RKO (cell line): Measurements from ENCODE around the gene RPS14.

Source experiments
- DNase-seq: peaks from one replicate; pipeline ENCODE4 v3.0.0-alpha.2; 2016; ENCODE audit warnings: low spot score

RPS14 gene

GRCh38 chr5:150413176-150413901, 36.2 kb downstream of the RPS14 start:
- no peak for DNase-seq

GRCh38 chr5:150412319-150413175, 37.0 kb downstream of the RPS14 start, which contains the start of gene CD74:
TSS of gene CD74 (minus strand) at chr5:150412910. CDS start at chr5:150412749, 161 bp downstream.
- no peak for DNase-seq

DNA sequence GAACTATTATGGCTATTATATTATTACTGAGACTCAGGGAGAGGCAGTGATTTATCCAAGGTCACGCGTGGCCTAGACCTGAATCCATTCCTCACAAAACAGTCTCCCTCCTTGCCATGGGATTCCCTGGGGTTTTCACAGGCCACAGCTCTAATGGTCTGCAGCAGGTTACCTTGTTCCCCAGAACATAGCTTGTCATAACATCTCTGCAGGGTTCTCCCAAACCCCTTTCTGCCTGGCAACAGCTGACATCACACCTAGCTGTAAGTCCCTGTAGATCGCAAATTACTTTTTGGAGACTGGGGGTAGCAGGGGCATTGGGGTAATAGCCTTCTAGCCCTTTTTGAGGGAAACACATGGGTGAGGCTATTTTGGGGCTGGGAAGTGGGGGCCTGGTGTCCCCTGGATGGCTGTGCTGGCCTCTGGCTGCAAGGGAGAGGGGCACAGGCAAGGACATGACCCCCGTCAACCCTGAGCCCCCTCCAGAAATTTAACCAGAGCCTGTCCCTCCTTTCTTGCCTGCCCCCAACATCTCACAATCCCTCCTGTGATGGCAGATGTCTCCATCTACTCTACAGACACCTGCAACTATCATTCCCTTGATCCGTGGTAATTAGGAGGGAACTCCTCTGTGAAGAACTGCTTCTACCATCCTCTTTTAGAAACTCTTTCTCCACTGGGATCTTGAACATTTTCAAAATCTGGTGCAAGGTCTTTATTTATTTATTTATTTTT, 38.1 kb downstream of the RPS14 start:
- DNase-seq, result no peak

GRCh38 chr5:150410524-150411244, 38.9 kb downstream of the RPS14 start:
- DNase-seq, result peak; percentile 71

DNA sequence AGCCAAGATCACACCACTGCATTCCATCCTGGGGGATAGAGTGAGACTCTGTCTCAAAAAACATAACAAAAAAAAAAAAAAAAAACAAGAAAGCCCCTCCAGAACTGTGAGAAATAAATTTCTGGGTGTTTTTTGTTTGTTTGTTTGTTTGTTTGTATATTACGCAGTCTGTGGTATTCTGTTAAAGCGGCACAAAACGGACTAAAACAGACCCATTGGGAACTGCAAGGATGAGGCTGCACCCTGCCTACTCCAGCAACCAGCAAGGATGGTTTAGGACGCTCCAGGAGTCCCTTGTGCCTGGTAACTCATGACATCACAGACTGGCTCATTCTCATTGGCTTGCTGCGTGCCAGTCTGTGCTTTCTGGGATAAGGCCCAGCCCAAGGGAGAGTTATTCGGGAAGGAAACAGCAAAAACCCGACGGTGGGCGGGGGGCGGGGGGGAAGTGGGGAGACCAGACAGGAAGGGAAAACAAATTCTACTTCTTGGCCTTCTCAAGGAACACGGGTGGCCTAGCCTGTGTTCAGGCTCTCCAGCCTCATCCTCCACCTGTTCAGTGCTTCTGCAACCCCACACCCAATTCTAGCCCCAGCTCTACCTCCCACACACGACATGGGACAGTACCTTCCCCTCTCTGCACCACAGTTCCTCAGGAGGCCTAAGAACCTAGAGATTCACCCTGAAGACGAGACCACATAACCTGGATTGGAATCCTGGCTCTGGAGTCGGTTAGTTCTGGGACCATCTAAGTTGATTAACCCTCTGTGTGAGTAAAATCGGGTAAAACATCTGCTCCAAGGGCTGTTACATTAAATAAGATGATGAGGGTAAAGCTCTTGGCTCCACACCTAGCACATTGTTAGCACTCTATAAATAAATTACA, 39.7 kb downstream of the RPS14 start:
- peak; percentile 89 for DNase-seq

DNA sequence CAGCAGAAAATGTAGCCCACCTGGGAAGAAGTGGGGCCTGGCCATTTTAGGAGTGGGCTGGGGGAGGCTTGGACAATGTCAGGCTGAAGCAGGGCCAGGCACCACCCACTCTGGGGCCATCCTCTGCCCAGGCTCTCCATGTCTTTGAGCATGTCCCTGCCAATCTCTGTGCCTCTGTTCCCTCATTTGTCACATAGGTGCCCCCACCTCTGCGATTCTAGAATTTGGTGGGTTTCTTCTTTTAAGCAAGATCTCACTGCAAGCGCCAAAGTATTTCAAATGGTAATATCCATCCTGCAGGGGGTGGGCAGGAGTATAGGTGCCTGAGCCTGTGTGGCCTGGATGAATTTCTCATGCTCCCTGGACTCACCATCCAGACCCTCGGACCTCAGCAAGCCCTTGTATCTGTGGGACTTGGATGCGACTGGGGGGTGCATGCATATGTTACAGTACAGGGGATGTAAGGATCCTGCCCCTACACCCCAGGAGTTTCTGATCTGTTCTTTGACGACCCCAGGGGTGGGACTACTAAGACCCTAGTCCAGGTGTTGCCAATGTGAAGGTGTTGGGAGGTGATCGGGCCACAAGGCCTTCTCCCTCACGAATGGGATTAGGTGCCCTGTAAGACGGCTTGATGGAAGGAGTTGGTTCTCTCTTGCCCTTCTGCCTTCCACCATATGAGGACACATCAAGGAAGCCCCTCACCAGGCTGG, 41.2 kb downstream of the RPS14 start:
- DNase-seq, result no peak

GRCh38 chr5:150407096-150407720, 42.3 kb downstream of the RPS14 start:
- no peak for DNase-seq

DNA sequence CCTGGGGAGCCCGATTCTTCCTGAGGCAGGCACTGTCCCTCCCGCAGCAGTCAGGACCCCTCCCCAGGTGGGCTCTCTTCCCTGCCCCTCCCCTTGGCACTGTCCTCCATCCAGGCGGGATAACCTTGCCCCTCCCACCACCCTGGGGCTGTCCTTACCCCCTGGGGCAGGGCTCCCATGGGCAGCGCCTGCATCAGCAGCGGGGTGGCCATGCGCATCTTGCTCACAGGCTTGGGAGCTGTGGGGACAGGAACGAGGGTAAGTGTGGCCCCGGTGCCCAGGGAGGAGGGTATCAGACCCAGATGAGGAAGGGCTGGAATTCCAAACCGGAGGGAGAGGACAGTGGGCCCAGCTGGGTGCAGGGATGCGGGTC, 42.8 kb downstream of the RPS14 start:
- DNase-seq, result no peak

GRCh38 chr5:150406103-150406722, 43.3 kb downstream of the RPS14 start:
- no peak for DNase-seq

DNA sequence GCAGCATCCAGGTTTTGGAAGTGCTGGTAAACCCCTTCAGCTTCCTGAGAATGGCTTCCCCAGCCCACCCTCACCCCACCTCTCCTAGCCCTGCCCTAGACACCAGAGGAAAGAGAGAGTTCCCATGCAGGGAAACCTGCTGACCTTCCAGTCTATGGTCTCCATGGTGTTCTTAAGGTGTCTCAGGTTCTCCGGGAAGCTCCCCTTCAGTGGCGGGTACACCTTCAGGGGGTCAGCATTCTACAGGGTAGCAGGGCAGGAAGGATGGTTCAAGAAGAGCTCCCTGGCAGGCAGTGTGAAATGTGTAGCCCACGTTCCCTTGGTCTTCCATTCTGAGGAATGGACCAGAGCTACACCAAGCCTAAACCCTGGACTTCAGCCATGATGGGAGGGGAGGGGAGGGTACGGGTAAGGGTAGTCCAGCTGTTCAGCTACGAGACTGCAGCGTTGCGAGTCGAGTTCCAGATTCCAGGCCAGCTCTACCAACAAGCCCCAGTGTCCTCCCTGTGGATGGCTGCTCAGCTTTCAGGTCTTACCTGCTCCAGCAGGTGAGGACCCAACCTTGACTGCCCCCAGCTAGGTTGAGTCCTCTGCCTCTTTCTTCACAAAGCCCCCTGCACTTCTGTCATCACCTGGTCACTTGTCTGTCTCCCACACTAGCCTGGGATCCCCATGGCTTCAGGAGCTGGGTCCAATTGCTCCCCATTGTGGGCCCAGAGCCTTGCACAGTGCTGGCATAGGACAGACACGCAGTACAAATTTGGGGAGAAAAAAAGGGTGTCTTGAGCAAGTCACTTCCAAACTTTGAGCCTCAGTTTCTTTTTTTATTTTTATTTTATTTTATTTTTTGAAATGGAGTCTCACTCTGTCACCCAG, 44.4 kb downstream of the RPS14 start:
- DNase-seq, result no peak

DNA sequence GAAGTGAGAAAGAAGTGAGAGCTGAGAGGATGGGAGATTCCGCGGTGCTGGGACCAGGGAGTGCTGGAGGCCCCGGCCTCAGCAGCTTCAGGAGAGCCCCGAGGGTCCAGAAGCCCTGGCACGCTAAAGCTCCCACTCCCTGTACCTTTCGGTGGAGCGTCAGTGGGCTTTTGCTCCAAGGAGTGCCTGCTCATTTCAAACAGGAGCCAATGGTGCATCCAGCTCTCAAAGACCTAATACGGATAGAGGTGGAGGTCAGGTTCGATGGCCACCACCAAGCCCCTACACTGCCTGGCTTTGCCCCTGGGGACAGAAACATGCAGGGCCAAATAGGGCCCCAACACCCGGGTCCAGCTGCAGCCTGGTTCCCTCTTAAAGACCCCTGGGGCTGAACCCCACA, 45.0 kb downstream of the RPS14 start:
- no peak for DNase-seq

- DNase-seq, result no peak
Observed at GRCh38 chr5:150404121-150404520, 45.4 kb downstream of the RPS14 start.

DNA sequence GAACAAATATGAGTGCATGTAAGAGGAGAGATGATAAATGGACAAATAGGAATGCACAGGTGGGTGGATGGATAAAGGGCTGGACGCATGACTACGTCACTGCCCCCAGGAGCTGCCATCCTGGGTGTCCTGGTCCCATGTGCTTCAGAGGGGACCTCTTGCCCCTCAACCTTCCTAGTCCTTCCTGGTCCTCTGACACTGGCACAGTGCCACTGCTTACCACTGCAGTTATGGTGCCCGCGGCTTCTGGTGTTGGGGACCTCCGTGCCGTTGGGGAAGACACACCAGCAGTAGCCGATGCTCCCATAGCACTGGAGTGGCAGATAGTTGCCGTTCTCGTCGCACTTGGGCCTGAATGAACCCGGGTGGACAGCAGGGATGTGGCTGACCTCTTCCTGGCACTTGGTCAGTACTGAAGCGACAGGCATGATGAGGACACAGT, 46.6 kb downstream of the RPS14 start:
- no peak for DNase-seq

DNA sequence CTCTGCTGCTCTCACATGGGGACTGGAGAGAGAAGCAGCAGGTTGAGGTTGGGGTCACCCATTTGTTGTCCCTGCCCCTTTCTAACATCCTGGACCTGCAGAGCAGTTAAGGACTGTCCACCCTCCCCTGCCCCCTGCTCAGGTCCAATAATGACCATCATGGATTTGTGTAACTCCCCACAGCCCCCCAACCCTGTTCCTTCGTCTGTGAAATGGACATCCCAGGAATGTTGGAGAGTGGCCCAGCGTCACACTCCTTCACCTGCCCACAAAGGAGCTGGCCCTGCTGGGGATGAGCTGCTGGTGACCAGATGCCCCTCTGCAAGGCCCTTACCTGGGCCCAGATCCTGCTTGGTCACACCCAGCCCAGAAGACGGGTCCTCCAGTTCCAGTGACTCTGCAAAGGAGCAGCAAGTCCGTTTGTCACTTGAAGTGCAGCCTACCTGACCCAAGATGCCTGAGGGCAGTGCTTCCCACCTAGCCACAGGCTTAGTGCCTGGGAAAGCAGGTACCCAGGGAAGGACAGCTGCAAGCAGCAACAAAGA, 47.2 kb downstream of the RPS14 start:
- DNase-seq, result no peak

DNA sequence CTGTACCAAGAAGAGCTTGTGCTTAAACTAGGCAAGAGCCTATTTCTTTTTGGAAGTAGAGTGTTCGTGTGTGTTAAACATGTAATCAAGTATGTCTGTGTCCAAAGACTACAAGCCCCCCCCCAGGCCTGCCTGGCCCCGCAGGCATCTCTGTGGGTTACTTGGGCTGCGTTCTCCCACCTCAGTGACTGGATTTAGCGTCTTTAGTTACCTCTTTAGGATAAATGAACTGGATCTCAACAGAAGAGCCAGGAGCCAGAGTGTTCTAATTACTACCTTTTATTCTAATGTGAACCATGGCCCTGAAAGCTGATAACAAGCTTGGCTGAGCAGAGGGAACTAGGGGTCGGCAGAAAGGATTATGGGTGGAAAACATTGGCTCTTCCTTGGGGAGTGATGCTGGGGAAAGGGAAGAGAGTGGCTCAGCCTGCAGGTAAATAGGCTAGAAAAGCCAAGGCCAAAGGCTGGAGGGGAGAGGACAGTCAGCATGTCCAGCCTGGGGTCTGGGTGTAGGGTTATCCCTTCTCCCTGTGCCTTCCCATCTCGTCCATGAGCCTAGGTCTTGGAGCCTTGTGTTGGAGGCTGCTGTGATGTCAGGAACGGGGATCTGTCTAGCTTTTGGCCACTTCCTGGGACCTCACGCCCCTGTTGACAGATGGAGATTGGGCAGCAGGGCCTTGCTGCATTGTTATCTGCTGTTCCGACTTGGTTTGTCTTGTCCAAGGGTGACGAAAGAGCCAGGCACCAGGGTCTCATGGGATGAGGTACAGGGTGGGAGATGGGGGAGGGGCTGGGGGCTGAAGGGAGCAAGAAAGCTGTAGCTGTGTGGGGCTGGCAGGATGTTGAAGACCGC, 47.9 kb downstream of the RPS14 start:
- no peak for DNase-seq

DNA sequence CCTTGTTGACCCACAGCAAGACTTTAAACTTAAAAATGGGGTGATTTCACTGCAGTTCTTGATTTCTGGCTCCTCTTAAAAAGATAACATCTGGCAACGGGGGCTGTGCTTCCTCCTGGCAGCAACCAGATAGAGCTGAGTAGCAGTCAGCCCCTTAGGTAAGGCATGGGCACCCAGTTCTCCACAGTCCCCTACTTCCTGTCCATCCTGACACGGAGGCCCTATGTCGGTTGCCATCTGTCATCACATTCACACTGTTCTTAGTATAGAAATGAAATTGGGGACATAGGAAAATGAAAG, 48.5 kb downstream of the RPS14 start:
- no peak for DNase-seq
